PC-3 (cell line): ENCODE measurements around the gene TMEM178B. TPM values are rescaled to one million over a fixed set of nuclear protein-coding genes. Genes with fewer than 3 reads are reported as not detected.

ENCODE experiments used
- ATAC-seq: fragments of 200-7000 bp; cut with Tn5 transposase; 2 replicates; pipeline ENCODE4 v1.9.1; 2020; ENCODE audit warnings: mild to moderate bottlenecking, moderate library complexity
- BruUV-seq: library from RNA; stranded (reverse); fragments of 400-500 nt; replicated peaks from 2 replicates; lab custom pipeline; 2021; lab: Mats Ljungman, UMichigan
- CTCF ChIA-PET: fragments of 300-600 bp; sonication (Branson Sonifier 250); formaldehyde crosslinking; loops from one replicate; lab custom pipeline; 2022; ENCODE audit warnings: antibody characterized with exemption; lab: Charles Lee
- POLR2A ChIA-PET: fragments of 300-600 bp; sonication (Branson Sonifier 250); formaldehyde crosslinking; loops from one replicate; lab custom pipeline; 2022; ENCODE audit warnings: antibody characterized with exemption; ENCODE audit not compliant: unreplicated experiment; lab: Charles Lee
- DNase-seq: peaks from one replicate; pipeline ENCODE4 v3.0.0-alpha.2; 2015
- H2AFZ ChIP-seq: fragments of 300-600 bp; sonication (generic); 2 replicates; pipeline ENCODE4 v1.6.0; 2016; ENCODE audit warnings: antibody characterized with exemption, low read length
- H3F3A ChIP-seq: fragments of 300-600 bp; sonication (generic); one replicate; pipeline ENCODE4 v1.6.0; 2017; ENCODE audit warnings: antibody characterized with exemption, low read length, control low read depth, mild to moderate bottlenecking; ENCODE audit not compliant: unreplicated experiment
- H3K27ac ChIP-seq: fragments of 300-600 bp; sonication (generic); 2 replicates; pipeline ENCODE4 v1.5.1; 2016; ENCODE audit warnings: mild to moderate bottlenecking, low read length
- H3K27me3 ChIP-seq: fragments of 300-600 bp; sonication (generic); 2 replicates; pipeline ENCODE4 v1.6.1; 2016; ENCODE audit warnings: low read length, mixed read lengths
- H3K36me3 ChIP-seq: fragments of 300-600 bp; sonication (generic); 2 replicates; pipeline ENCODE4 v1.6.1; 2016; ENCODE audit warnings: low read depth, mixed run types, low read length, mixed read lengths
- H3K4me1 ChIP-seq: fragments of 300-600 bp; sonication (generic); 2 replicates; pipeline ENCODE4 v1.5.1; 2016; ENCODE audit warnings: low read length; ENCODE audit not compliant: insufficient read depth
- H3K4me2 ChIP-seq: fragments of 300-600 bp; sonication (generic); 2 replicates; pipeline ENCODE4 v1.6.0; 2016; ENCODE audit warnings: low read length
- H3K4me3 ChIP-seq: fragments of 300-600 bp; sonication (generic); 2 replicates; pipeline ENCODE4 v1.5.1; 2016; ENCODE audit warnings: mild to moderate bottlenecking, low read length, mixed read lengths
- H3K79me2 ChIP-seq: fragments of 300-600 bp; sonication (generic); 2 replicates; pipeline ENCODE4 v1.6.1; 2017; ENCODE audit warnings: low read length, mixed read lengths
- H3K9ac ChIP-seq: fragments of 300-600 bp; sonication (generic); 2 replicates; pipeline ENCODE4 v1.6.0; 2016; ENCODE audit warnings: mild to moderate bottlenecking, low read length
- H3K9me2 ChIP-seq: fragments of 300-600 bp; sonication (generic); replicated peaks from 2 replicates; pipeline ENCODE4 v1.6.1; 2016; ENCODE audit warnings: mixed run types, low read length, mixed read lengths
- H3K9me3 ChIP-seq: fragments of 300-600 bp; sonication (generic); 2 replicates; pipeline ENCODE4 v1.6.1; 2016; ENCODE audit warnings: low read length, mixed read lengths
- H4K20me1 ChIP-seq: fragments of 300-600 bp; sonication (generic); 2 replicates; pipeline ENCODE4 v1.6.1; 2016; ENCODE audit warnings: low read length, mixed read lengths
- EZH2 ChIP-seq: fragments of 300-600 bp; sonication (generic); IDR thresholded peaks from one replicate; pipeline ENCODE4 v1.6.1; 2017; ENCODE audit warnings: antibody characterized with exemption, mild to moderate bottlenecking, low read length; ENCODE audit not compliant: unreplicated experiment
- EZH2phosphoT487 ChIP-seq: fragments of 300-600 bp; sonication (generic); IDR thresholded peaks from 2 replicates; pipeline ENCODE4 v1.6.1; 2018; ENCODE audit warnings: mild to moderate bottlenecking, antibody characterized with exemption, low read length, borderline replicate concordance
- intact Hi-C: fragments of 100-400 bp; cut with micrococcal nuclease; formaldehyde crosslinking; loops from 2 replicates; pipeline ENCODE4 v1.9.0; 2023
- total RNA-seq: library from RNA; depleted of rRNA; stranded (reverse); fragments of >200 nt; gene quantifications from 2 replicates; pipeline ENCODE4 v1.2.3, GENCODE V29; 2014
- TF ChIP-seq, protein P1 (sequence below): fragments of 300-600 bp; sonication (generic); conservative IDR thresholded peaks from 2 replicates; pipeline ENCODE4 v1.5.1; 2017; ENCODE audit warnings: antibody characterized with exemption, low read depth, mild to moderate bottlenecking, low read length

The TMEM178B gene
- total RNA-seq, 1 experiment from 2014 or later, result 0.29 TPM

DNA sequence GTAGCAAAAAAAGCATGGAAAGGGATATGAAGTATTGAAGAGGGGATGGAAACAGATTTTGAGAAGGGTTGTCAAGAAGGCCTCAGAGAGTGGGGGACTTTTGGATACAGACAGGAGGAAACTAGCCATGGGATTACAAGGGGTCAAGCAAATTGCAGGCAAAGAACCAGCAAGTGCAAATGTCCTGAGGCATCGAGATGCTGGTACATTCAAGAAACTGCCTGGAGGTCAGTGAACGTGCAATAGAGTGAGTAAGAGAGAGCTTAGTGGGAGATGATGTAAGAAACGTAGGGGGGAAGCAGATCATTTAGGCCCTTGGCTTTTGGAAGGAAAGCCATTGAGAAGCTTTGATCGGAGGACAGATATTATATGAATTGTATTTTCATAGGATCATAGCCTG, 250.0 kb downstream of the TMEM178B start:
- CTCF ChIA-PET, result no interaction called here
- no peaks in the 10 kb centered on the region for H3F3A ChIP-seq

GRCh38 chr7:141324870-141325269, 251.0 kb downstream of the TMEM178B start:
- ATAC-seq (no peak), DNase-seq (no peak)
- no TSS peak for BruUV-seq
- Histone ChIP-seq H3K36me3 (no peaks in the 10 kb centered on the region), H3K9me2 (no peaks in the 10 kb centered on the region), H2AFZ (no peak overlapping the region), H3K27ac (no peak overlapping the region), H3K4me3 (no peak overlapping the region), H3K9me3 (no peaks in the 10 kb centered on the region), H3K27me3 (no peaks in the 10 kb centered on the region), H3K4me1 (no peaks in the 10 kb centered on the region), H3K79me2 (no peaks in the 10 kb centered on the region), H4K20me1 (no peaks in the 10 kb centered on the region), H3K9ac (no peak overlapping the region), H3F3A (no peaks in the 10 kb centered on the region), H3K4me2 (no peak overlapping the region)
- TF ChIP-seq EZH2 (no peak), EZH2phosphoT487 (no peak)
- TF ChIP-seq, protein P1, sequence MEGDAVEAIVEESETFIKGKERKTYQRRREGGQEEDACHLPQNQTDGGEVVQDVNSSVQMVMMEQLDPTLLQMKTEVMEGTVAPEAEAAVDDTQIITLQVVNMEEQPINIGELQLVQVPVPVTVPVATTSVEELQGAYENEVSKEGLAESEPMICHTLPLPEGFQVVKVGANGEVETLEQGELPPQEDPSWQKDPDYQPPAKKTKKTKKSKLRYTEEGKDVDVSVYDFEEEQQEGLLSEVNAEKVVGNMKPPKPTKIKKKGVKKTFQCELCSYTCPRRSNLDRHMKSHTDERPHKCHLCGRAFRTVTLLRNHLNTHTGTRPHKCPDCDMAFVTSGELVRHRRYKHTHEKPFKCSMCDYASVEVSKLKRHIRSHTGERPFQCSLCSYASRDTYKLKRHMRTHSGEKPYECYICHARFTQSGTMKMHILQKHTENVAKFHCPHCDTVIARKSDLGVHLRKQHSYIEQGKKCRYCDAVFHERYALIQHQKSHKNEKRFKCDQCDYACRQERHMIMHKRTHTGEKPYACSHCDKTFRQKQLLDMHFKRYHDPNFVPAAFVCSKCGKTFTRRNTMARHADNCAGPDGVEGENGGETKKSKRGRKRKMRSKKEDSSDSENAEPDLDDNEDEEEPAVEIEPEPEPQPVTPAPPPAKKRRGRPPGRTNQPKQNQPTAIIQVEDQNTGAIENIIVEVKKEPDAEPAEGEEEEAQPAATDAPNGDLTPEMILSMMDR, result no peak
- intact Hi-C loops, result no loop called here
- POLR2A ChIA-PET, result no interaction called here
- CTCF ChIA-PET, result no interaction called here

More for the DNA sequence above, 250.0 kb downstream of the TMEM178B start:
- Histone ChIP-seq H3K4me2 (no peak overlapping the region), H3K36me3 (no peaks in the 10 kb centered on the region), H3K79me2 (no peaks in the 10 kb centered on the region), H3K4me3 (no peak overlapping the region), H2AFZ (no peak overlapping the region), H3K9me2 (no peaks in the 10 kb centered on the region), H3K9ac (no peak overlapping the region), H3K9me3 (no peaks in the 10 kb centered on the region), H3K27me3 (no peaks in the 10 kb centered on the region), H3K27ac (no peak overlapping the region), H3K4me1 (no peaks in the 10 kb centered on the region), H4K20me1 (no peaks in the 10 kb centered on the region)
- BruUV-seq, result no TSS peak
- TF ChIP-seq EZH2 (no peak), EZH2phosphoT487 (no peak)
- TF ChIP-seq, protein P1, result no peak
- intact Hi-C loops, result no loop called here
- no peak for ATAC-seq
- POLR2A ChIA-PET, result no interaction called here
- no peak for DNase-seq

DNA sequence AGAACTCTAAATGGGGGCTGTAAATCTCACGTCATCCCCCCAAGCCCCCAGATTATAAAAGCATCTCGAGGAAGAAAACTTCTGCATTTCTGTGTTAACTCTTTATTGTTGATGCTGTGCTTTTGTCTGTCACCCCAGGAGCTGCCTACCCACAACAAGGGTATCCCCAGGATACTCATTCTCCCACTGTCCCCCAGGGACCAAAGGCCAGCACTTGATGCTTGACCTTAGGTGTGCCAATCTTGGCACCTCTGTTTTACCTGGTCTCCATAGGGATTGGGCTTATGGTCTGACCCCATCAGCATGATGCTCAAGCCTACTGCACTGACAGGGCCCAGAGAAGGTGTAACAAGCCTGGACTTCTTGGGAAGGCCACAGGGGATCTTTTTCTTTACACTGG, 251.4 kb downstream of the TMEM178B start:
- CTCF ChIA-PET, result no interaction called here
- no peaks in the 10 kb centered on the region for H3F3A ChIP-seq
- no peaks in the 10 kb centered on the region for H4K20me1 ChIP-seq
- POLR2A ChIA-PET, result no interaction called here
- no peaks in the 10 kb centered on the region for H3K9me3 ChIP-seq
- no peak overlapping the region for H3K27ac ChIP-seq
- no peaks in the 10 kb centered on the region for H3K27me3 ChIP-seq
- intact Hi-C loops, result no loop called here
- no peak for TF ChIP-seq EZH2
- TF ChIP-seq, protein P1, result no peak
- no peak for TF ChIP-seq EZH2phosphoT487
- BruUV-seq, result no TSS peak
- no peaks in the 10 kb centered on the region for H3K9me2 ChIP-seq
- H3K4me1 ChIP-seq, result no peaks in the 10 kb centered on the region
- no peaks in the 10 kb centered on the region for H3K79me2 ChIP-seq
- no peak for DNase-seq
- ATAC-seq, result no peak
- H3K9ac ChIP-seq, result no peak overlapping the region
- H3K4me3 ChIP-seq, result no peak overlapping the region
- no peak overlapping the region for H3K4me2 ChIP-seq
- H3K36me3 ChIP-seq, result no peaks in the 10 kb centered on the region
- H2AFZ ChIP-seq, result no peak overlapping the region
